Epithelial cell of esophagus (primary cell): ENCODE results near the gene NBPF3.
"Not testable (repeated sequence)": the region's sequence is repeated elsewhere in the genome, so short reads cannot be mapped to it uniquely, and the experiment has no call there.

Experiments
- DNase-seq: peaks from one replicate; pipeline ENCODE4 v3.0.0; 2010; ENCODE audit warnings: low read depth
- H3K4me3 ChIP-seq: 2 replicates; pipeline ENCODE4 v1.5.1; 2011; ENCODE audit warnings: mild to moderate bottlenecking, low read length, control low read depth
- TF ChIP-seq, protein P1 (sequence below): IDR thresholded peaks from 2 replicates; pipeline ENCODE4 v1.5.1; 2011; ENCODE audit warnings: low read depth, mild to moderate bottlenecking, low read length, control low read depth, inconsistent platforms; ENCODE audit not compliant: insufficient read depth; ENCODE audit errors: missing control alignments

NBPF3 gene

GRCh38 chr1:21510885-21511578 lies 71.1 kb downstream of the NBPF3 start:
- no peak overlapping the region for H3K4me3 ChIP-seq
- TF ChIP-seq, protein P1, sequence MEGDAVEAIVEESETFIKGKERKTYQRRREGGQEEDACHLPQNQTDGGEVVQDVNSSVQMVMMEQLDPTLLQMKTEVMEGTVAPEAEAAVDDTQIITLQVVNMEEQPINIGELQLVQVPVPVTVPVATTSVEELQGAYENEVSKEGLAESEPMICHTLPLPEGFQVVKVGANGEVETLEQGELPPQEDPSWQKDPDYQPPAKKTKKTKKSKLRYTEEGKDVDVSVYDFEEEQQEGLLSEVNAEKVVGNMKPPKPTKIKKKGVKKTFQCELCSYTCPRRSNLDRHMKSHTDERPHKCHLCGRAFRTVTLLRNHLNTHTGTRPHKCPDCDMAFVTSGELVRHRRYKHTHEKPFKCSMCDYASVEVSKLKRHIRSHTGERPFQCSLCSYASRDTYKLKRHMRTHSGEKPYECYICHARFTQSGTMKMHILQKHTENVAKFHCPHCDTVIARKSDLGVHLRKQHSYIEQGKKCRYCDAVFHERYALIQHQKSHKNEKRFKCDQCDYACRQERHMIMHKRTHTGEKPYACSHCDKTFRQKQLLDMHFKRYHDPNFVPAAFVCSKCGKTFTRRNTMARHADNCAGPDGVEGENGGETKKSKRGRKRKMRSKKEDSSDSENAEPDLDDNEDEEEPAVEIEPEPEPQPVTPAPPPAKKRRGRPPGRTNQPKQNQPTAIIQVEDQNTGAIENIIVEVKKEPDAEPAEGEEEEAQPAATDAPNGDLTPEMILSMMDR, result peak; percentile 18
- no peak for DNase-seq

- no peak overlapping the region for H3K4me3 ChIP-seq
- TF ChIP-seq, protein P1, result no peak
- DNase-seq, result peak; percentile 24
Observed at GRCh38 chr1:21511579-21512522, 71.9 kb downstream of the NBPF3 start.

- TF ChIP-seq, protein P1, result no peak
- no peak overlapping the region for H3K4me3 ChIP-seq
Observed at GRCh38 chr1:21514245-21514644, 74.3 kb downstream of the NBPF3 start.

GRCh38 chr1:21517161-21517589 lies 77.2 kb downstream of the NBPF3 start:
- TF ChIP-seq, protein P1, result no peak
- no peak overlapping the region for H3K4me3 ChIP-seq
- DNase-seq, result peak; percentile 74

More at GRCh38 chr1:21514245-21514644, 74.3 kb downstream of the NBPF3 start:
- DNase-seq, result no peak

- DNase-seq, result no peak
- TF ChIP-seq, protein P1, result no peak
- no peak overlapping the region for H3K4me3 ChIP-seq
Observed at GRCh38 chr1:21517660-21518480, 77.9 kb downstream of the NBPF3 start.

GRCh38 chr1:21518774-21519455 lies 79.0 kb downstream of the NBPF3 start:
- DNase-seq, result no peak
- no peak overlapping the region for H3K4me3 ChIP-seq
- TF ChIP-seq, protein P1, result no peak

GRCh38 chr1:21519486-21520070 lies 79.6 kb downstream of the NBPF3 start:
- DNase-seq, H3K4me3 ChIP-seq: not testable (repeated sequence)
